ENCODE measurements around the gene PCCB. TPM values are rescaled to one million over a fixed set of nuclear protein-coding genes. Genes with fewer than 3 reads are reported as not detected.
"Not testable (repeated sequence)": the region's sequence is repeated elsewhere in the genome, so short reads cannot be mapped to it uniquely, and the experiment has no call there.

PCCB gene
- total and polyA plus RNA-seq, 2 of the 8 experiments (the other 6 are each of a cell fraction or from before 2014, with no cell fraction given) = 56.7 to 84.4 TPM

- H2BK12ac ChIP-seq (ENCODE audit: low read depth, low read length); H2BK120ac ChIP-seq (replicated peaks; ENCODE audit: low read depth, low read length); H3K14ac ChIP-seq (ENCODE audit: insufficient read length); H2BK5ac ChIP-seq (ENCODE audit: low read depth, low read length); H2BK20ac ChIP-seq (ENCODE audit: low read length); H2AFZ ChIP-seq (ENCODE audit: low read length); FAIRE-seq; H2BK15ac ChIP-seq (ENCODE audit: low read length); CTCF ChIA-PET (ENCODE audit: partially characterized antibody); H3K36me3 ChIP-seq (ENCODE audit: control insufficient read depth in 2 of 4, insufficient read depth in 4 of 4, low read length in 3 of 4); H4K20me1 ChIP-seq (replicated peaks in 1 of 2; ENCODE audit: control insufficient read depth in 1 of 2, insufficient read depth in 2 of 2, low read length in 2 of 2); H3K27me3 ChIP-seq (replicated peaks in 1 of 4; ENCODE audit: control insufficient read depth in 3 of 4, extremely low read depth in 1 of 4, insufficient read depth in 3 of 4, low read length in 3 of 4); H4K5ac ChIP-seq (ENCODE audit: insufficient read length, low read depth, low read length); H4K8ac ChIP-seq (ENCODE audit: extremely low read depth, insufficient read depth, low read length); H3K4ac ChIP-seq (replicated peaks; ENCODE audit: insufficient read length, low read depth, low read length); H3K9ac ChIP-seq (replicated peaks in 1 of 4; ENCODE audit: extremely low read depth in 1 of 4, low read depth in 3 of 4, low read length in 3 of 4); DNase-seq (ENCODE audit: low read depth in 1 of 2, low spot score in 2 of 2); H4K91ac ChIP-seq (replicated peaks; ENCODE audit: insufficient read length, low read length); H3K4me2 ChIP-seq (ENCODE audit: insufficient read depth in 1 of 2, low read depth in 2 of 2, low read length in 2 of 2); H3K18ac ChIP-seq (ENCODE audit: extremely low read depth, low read length); H3K23ac ChIP-seq (ENCODE audit: insufficient read length); H3K79me1 ChIP-seq (ENCODE audit: low read depth, low read length); H3K56ac ChIP-seq (replicated peaks; ENCODE audit: insufficient read length, low read depth, low read length); H3K27ac ChIP-seq (ENCODE audit: low read depth, low read length); H3K4me3 ChIP-seq (ENCODE audit: extremely low read depth in 1 of 4, insufficient read depth in 2 of 4, low read depth in 3 of 4, low read length in 4 of 4); H3K79me2 ChIP-seq (ENCODE audit: control insufficient read depth in 1 of 2, insufficient read depth in 2 of 2, low read length in 2 of 2); H3K23me2 ChIP-seq (ENCODE audit: low read depth, low read length); POLR2A ChIA-PET (ENCODE audit: partially characterized antibody); H3K4me1 ChIP-seq (replicated peaks in 1 of 4; ENCODE audit: control insufficient read depth in 3 of 4, insufficient read depth in 4 of 4, low read length in 3 of 4); H2AK5ac ChIP-seq (ENCODE audit: low read depth, low read length): not testable (repeated sequence)
- TF ChIP-seq TEAD4 (IDR thresholded peaks at IDR 0.05; ENCODE audit: low read depth, low read length) = peak; percentile 60
- WGBS, 2 experiments (ENCODE audit: extremely low coverage in 1 of 2, insufficient coverage in 1 of 2, insufficient read length in 1 of 2, insufficient replicate concordance in 2 of 2, low coverage in 1 of 2, low lambda C conversion rate in 2 of 2, missing lambda C conversion rate in 1 of 2) = 97% methylated on average over 4 of the region's 4 CpGs; no CpG with 5 or more reads in 1 of the 2 experiments
- peaks cover 9 to 18% of the 10 kb centered on the region in 2 experiments; a peak in 3 of 4 replicates for H3K9me3 ChIP-seq (ENCODE audit: insufficient read depth in 2 of 2, low read depth in 1 of 2, low read length in 1 of 2)
Observed at GRCh38 chr3:136222746-136223145, 27.4 kb upstream of the PCCB start.
